Fibroblast of lung (primary cell): ENCODE results near the gene TRIP13.

ENCODE experiments used
- CTCF ChIP-seq, 2 donors: IDR thresholded peaks in 1 of 2; conservative IDR thresholded peaks in 1 of 2; 1 replicate in 1 of 2; 2 replicates in 1 of 2; pipeline ENCODE4 v1.5.1; 2011 to 2012; ENCODE audit warnings: low read length in 2 of 2, control low read depth in 1 of 2, inconsistent platforms in 1 of 2, low read depth in 1 of 2, mild to moderate bottlenecking in 1 of 2
- EZH2 ChIP-seq: IDR thresholded peaks from 2 replicates; pipeline ENCODE4 v1.5.1; 2012; ENCODE audit warnings: low read length, control low read depth, mild to moderate bottlenecking; ENCODE audit errors: missing control alignments

- TF ChIP-seq CTCF (conservative IDR thresholded peaks at IDR 0.05 in 1 of 2, IDR thresholded peaks at IDR 0.05 in 1 of 2; ENCODE audit: low read depth in 1 of 2, low read length in 2 of 2), result no peak
- TF ChIP-seq EZH2, result no peak
Measured at GRCh38 chr5:856531-857425, 35.9 kb upstream of the TRIP13 start.
